Keratinocyte (primary cell): ENCODE results near the gene HS6ST3. TPM values are rescaled to one million over a fixed set of nuclear protein-coding genes. Genes with fewer than 3 reads are reported as not detected.

Source experiments
- DNase-seq: peaks from one replicate; pipeline ENCODE4 v3.0.0-alpha.2; 2011; ENCODE audit warnings: low read depth, missing footprints, low spot score
- FAIRE-seq: peaks from 2 replicates; lab custom pipeline; 2011; peaks lifted over from hg19 to GRCh38; lab: Jason Lieb, UNC
- H2AFZ ChIP-seq: 2 replicates; pipeline ENCODE4 v1.6.0; 2012; ENCODE audit warnings: low read length, control low read depth, inconsistent platforms; ENCODE audit not compliant: control insufficient read depth
- H3K27ac ChIP-seq: 2 replicates; pipeline ENCODE4 v1.5.1; 2011; ENCODE audit warnings: low read length; ENCODE audit not compliant: control insufficient read depth, insufficient read depth
- H3K27me3 ChIP-seq: 3 replicates; pipeline ENCODE4 v1.6.0; 2011; ENCODE audit warnings: low read length; ENCODE audit not compliant: control insufficient read depth, insufficient read depth; ENCODE audit errors: extremely low read depth
- H3K36me3 ChIP-seq, 2 experiments: 2 replicates in 1 of 2; 3 replicates in 1 of 2; pipeline ENCODE4 v1.5.1; 2011; ENCODE audit warnings: low read length in 2 of 2, mild to moderate bottlenecking in 1 of 2; ENCODE audit not compliant: control insufficient read depth in 2 of 2, insufficient read depth in 2 of 2; ENCODE audit errors: extremely low read depth in 1 of 2
- H3K4me1 ChIP-seq: 3 replicates; pipeline ENCODE4 v1.5.1; 2011; ENCODE audit warnings: low read length; ENCODE audit not compliant: control insufficient read depth, insufficient read depth; ENCODE audit errors: extremely low read depth
- H3K4me2 ChIP-seq: 3 replicates; pipeline ENCODE4 v1.6.0; 2011; ENCODE audit warnings: low read depth, low read length; ENCODE audit not compliant: control insufficient read depth, insufficient read depth; ENCODE audit errors: extremely low read depth
- H3K4me3 ChIP-seq, 3 experiments: fragments of 200-600 bp in 1 of 3; sonication (generic) in 1 of 3; 2 replicates in 2 of 3; 3 replicates in 1 of 3; pipeline ENCODE4 v1.5.1; 2011 to 2016; ENCODE audit warnings: low read length in 3 of 3, mild to moderate bottlenecking in 3 of 3, control low read depth in 2 of 3, inconsistent platforms in 1 of 3, low read depth in 1 of 3, mixed read lengths in 1 of 3, mixed run types in 1 of 3, moderate library complexity in 1 of 3; ENCODE audit not compliant: control insufficient read depth in 2 of 3, insufficient read depth in 2 of 3; ENCODE audit errors: extremely low read depth in 1 of 3
- H3K79me2 ChIP-seq: 2 replicates; pipeline ENCODE4 v1.6.0; 2012; ENCODE audit warnings: low read length; ENCODE audit not compliant: control insufficient read depth, insufficient read depth
- H3K9ac ChIP-seq: 3 replicates; pipeline ENCODE4 v1.6.0; 2011; ENCODE audit warnings: low read length; ENCODE audit not compliant: control insufficient read depth, insufficient read depth; ENCODE audit errors: extremely low read depth
- H3K9me1 ChIP-seq: 3 replicates; pipeline ENCODE4 v1.6.0; 2011; ENCODE audit warnings: low read length; ENCODE audit not compliant: control insufficient read depth, insufficient read depth; ENCODE audit errors: extremely low read depth
- H3K9me3 ChIP-seq: 2 replicates; pipeline ENCODE4 v1.5.1; 2012; ENCODE audit warnings: low read depth, low read length; ENCODE audit not compliant: control insufficient read depth
- H4K20me1 ChIP-seq: 3 replicates; pipeline ENCODE4 v1.6.0; 2011; ENCODE audit warnings: low read length; ENCODE audit not compliant: control insufficient read depth, insufficient read depth; ENCODE audit errors: extremely low read depth
- EZH2 ChIP-seq: IDR thresholded peaks from one replicate; pipeline ENCODE4 v1.6.1; 2012; ENCODE audit warnings: inconsistent platforms, mild to moderate bottlenecking, low read length, moderate library complexity
- dilution Hi-C: fragments of 300-500 bp; cut with MboI; formaldehyde crosslinking; loops from one replicate; pipeline ENCODE4 v1.7.0; 2020; ENCODE audit warnings: low sequenced_read_pairs; ENCODE audit not compliant: extremely low pct_ligation_motif_present
- polyA plus RNA-seq, 5 experiments: library from polyadenylated mRNA; depleted of rRNA in 3 of 5; stranded (reverse) in 3 of 5; stranded (forward) in 1 of 5; unstranded in 1 of 5; fragments of >200 nt; gene quantifications; 1 replicate in 1 of 5; 2 replicates in 3 of 5; 3 replicates in 1 of 5; pipeline versions ENCODE4 v1.2.1 to v1.2.3, GENCODE V29; 2011 to 2012; ENCODE audit warnings: missing spikeins in 2 of 5, low read depth in 1 of 5, low replicate concordance in 1 of 5
- TF ChIP-seq, protein P1 (sequence below), 3 experiments: IDR thresholded peaks in 1 of 3; conservative IDR thresholded peaks in 1 of 3; optimal IDR thresholded peaks in 1 of 3; 2 replicates in 2 of 3; 3 replicates in 1 of 3; pipeline versions ENCODE3 to v1.5.1; 2011; ENCODE audit warnings: low read length in 3 of 3, mild to moderate bottlenecking in 3 of 3, moderate library complexity in 2 of 3, control low read depth in 1 of 3, inconsistent platforms in 1 of 3; ENCODE audit not compliant: insufficient read depth in 2 of 3; ENCODE audit errors: extremely low read depth in 1 of 3

Gene HS6ST3
- polyA plus RNA-seq, 1 donor (not counting 4 experiments of a cell fraction or from before 2014, with no cell fraction given) = 0.03 TPM

DNA sequence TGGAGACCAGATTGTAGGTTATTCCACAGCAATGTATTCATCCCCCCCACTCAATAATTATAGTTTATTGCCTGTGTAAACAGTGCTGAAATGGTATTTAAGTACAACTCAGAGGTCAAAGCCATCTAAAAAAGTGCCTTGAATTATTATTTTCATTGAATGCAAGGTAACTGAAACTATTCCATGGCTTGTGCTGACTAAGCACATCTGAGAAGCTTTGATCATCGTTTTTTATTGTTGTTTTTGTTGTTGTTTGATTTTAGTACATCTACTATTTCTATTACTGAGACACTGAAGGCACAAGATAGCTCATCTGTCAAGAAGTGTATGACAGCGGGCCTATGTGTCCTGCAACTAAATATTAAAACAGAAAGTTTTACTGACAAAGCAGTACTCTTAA lies 596.4 kb downstream of the HS6ST3 start:
- no peaks in the 10 kb centered on the region for H3K4me1 ChIP-seq
- no peak overlapping the region for H3K4me2 ChIP-seq
- no peaks in the 10 kb centered on the region for H3K27me3 ChIP-seq
- TF ChIP-seq EZH2 = no peak
- TF ChIP-seq, protein P1, sequence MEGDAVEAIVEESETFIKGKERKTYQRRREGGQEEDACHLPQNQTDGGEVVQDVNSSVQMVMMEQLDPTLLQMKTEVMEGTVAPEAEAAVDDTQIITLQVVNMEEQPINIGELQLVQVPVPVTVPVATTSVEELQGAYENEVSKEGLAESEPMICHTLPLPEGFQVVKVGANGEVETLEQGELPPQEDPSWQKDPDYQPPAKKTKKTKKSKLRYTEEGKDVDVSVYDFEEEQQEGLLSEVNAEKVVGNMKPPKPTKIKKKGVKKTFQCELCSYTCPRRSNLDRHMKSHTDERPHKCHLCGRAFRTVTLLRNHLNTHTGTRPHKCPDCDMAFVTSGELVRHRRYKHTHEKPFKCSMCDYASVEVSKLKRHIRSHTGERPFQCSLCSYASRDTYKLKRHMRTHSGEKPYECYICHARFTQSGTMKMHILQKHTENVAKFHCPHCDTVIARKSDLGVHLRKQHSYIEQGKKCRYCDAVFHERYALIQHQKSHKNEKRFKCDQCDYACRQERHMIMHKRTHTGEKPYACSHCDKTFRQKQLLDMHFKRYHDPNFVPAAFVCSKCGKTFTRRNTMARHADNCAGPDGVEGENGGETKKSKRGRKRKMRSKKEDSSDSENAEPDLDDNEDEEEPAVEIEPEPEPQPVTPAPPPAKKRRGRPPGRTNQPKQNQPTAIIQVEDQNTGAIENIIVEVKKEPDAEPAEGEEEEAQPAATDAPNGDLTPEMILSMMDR (optimal IDR thresholded peaks at IDR 0.05 in 1 of 3, IDR thresholded peaks at IDR 0.05 in 1 of 3, conservative IDR thresholded peaks at IDR 0.05 in 1 of 3; ENCODE audit: extremely low read depth in 1 of 3, insufficient read depth in 2 of 3, low read length in 3 of 3) = no peak
- dilution Hi-C loops = no loop called here
- H2AFZ ChIP-seq = no peak overlapping the region
- H3K79me2 ChIP-seq = no peaks in the 10 kb centered on the region
- H3K9me1 ChIP-seq = no peaks in the 10 kb centered on the region
- DNase-seq = no peak
- H4K20me1 ChIP-seq = no peaks in the 10 kb centered on the region
- H3K27ac ChIP-seq = no peak overlapping the region
- no peak overlapping the region for H3K9ac ChIP-seq
- no peaks in the 10 kb centered on the region for H3K9me3 ChIP-seq
- no peak overlapping the region for H3K4me3 ChIP-seq
- no peak for FAIRE-seq
- no peaks in the 10 kb centered on the region for H3K36me3 ChIP-seq

DNA sequence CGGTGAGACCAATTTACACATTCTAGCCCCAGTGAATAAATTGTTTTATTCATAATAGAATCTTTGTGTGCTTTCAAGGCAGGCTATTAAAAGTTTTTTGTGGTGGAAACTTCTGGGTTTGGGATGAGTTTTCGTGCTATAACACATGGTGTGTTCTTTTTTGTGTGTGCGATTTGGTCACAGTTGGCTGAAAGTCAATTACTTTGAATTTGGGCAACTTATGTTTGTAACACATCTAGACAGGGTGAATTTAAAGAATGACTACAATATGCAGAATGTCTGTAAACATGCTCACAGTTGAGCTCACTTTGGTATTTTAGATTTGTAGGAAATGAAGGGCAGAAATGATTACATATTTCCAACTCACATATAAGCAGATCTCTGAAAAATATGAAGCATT lies 597.3 kb downstream of the HS6ST3 start:
- FAIRE-seq (no peak), DNase-seq (no peak)
- no peaks in the 10 kb centered on the region for H3K79me2 ChIP-seq
- H4K20me1 ChIP-seq = no peaks in the 10 kb centered on the region
- no peak overlapping the region for H3K9ac ChIP-seq
- no peak overlapping the region for H3K4me3 ChIP-seq
- H3K36me3 ChIP-seq = no peaks in the 10 kb centered on the region
- H3K9me1 ChIP-seq = no peaks in the 10 kb centered on the region
- H3K9me3 ChIP-seq = no peaks in the 10 kb centered on the region
- H3K4me1 ChIP-seq = no peaks in the 10 kb centered on the region
- H3K27ac ChIP-seq = no peak overlapping the region
- H2AFZ ChIP-seq = no peak overlapping the region
- TF ChIP-seq, protein P1 (optimal IDR thresholded peaks at IDR 0.05 in 1 of 3, IDR thresholded peaks at IDR 0.05 in 1 of 3, conservative IDR thresholded peaks at IDR 0.05 in 1 of 3; ENCODE audit: extremely low read depth in 1 of 3, insufficient read depth in 2 of 3, low read length in 3 of 3) = no peak
- no peak for TF ChIP-seq EZH2
- no peak overlapping the region for H3K4me2 ChIP-seq
- H3K27me3 ChIP-seq = no peaks in the 10 kb centered on the region
- dilution Hi-C loops = no loop called here
